ENCODE data around the gene RPP25. TPM values are rescaled to one million over a fixed set of nuclear protein-coding genes. Genes with fewer than 3 reads are reported as not detected.

Gene RPP25
- total and polyA plus RNA-seq, 4 donors, result 2.2 to 3.3 (median 2.3) TPM

GRCh38 chr15:74962671-74963070, 6.1 kb upstream of the RPP25 start:
- Histone ChIP-seq H3K9me3 (ENCODE audit: control insufficient read depth in 4 of 4, low read length in 3 of 4) (no peaks in the 10 kb centered on the region), H3K27ac (ENCODE audit: low read depth in 1 of 2, low read length in 2 of 2) (no peak overlapping the region), H3K27me3 (ENCODE audit: control insufficient read depth in 4 of 4, insufficient read depth in 4 of 4, low read length in 3 of 4) (peaks cover 0 to 11% (median 3%) of the 10 kb centered on the region in 4 donors), H3K36me3 (ENCODE audit: control insufficient read depth in 4 of 4, insufficient read depth in 3 of 4, low read depth in 1 of 4, low read length in 3 of 4) (no peaks in the 10 kb centered on the region), H3K4me3 (ENCODE audit: low read depth in 1 of 3, low read length in 3 of 3) (no peak overlapping the region), H3K4me1 (ENCODE audit: control insufficient read depth in 4 of 4, insufficient read depth in 4 of 4, low read length in 3 of 4) (peaks cover 5 to 8% (median 7%) of the 10 kb centered on the region in 4 donors), H3K9ac (ENCODE audit: low read depth in 1 of 2, low read length in 2 of 2) (no peak overlapping the region)
- no peak for TF ChIP-seq FOXA2 (IDR thresholded peaks at IDR 0.05)
- no peak for TF ChIP-seq SP1 (IDR thresholded peaks at IDR 0.05)
- no peak for TF ChIP-seq ATF3 (IDR thresholded peaks at IDR 0.05)
- no peak for TF ChIP-seq CTCF (IDR thresholded peaks at IDR 0.05; ENCODE audit: low read depth, low read length, missing input control)
- TF ChIP-seq YY1 (IDR thresholded peaks at IDR 0.05), result no peak
- no peak for TF ChIP-seq MAX (IDR thresholded peaks at IDR 0.05)
- TF ChIP-seq FOXA1 (IDR thresholded peaks at IDR 0.05), result no peak
- no peak for TF ChIP-seq JUND (IDR thresholded peaks at IDR 0.05)
- TF ChIP-seq RXRA (IDR thresholded peaks at IDR 0.05), result no peak
- TF ChIP-seq HNF4G (IDR thresholded peaks at IDR 0.05), result no peak
- TF ChIP-seq HNF4A (conservative IDR thresholded peaks at IDR 0.05), result no peak
- TF ChIP-seq RAD21 (IDR thresholded peaks at IDR 0.05), result no peak
- no peak for TF ChIP-seq GABPA (IDR thresholded peaks at IDR 0.05 in 1 of 2, conservative IDR thresholded peaks at IDR 0.05 in 1 of 2)
- TF ChIP-seq NR2F2 (IDR thresholded peaks at IDR 0.05), result no peak
- WGBS, result 63% methylated on average over 2 of the region's 2 CpGs
- no peak for DNase-seq (ENCODE audit: low spot score)

GRCh38 chr15:74962219-74962618, 5.6 kb upstream of the RPP25 start:
- Histone ChIP-seq H3K36me3 (ENCODE audit: control insufficient read depth in 4 of 4, insufficient read depth in 3 of 4, low read depth in 1 of 4, low read length in 3 of 4) (no peaks in the 10 kb centered on the region), H3K27me3 (ENCODE audit: control insufficient read depth in 4 of 4, insufficient read depth in 4 of 4, low read length in 3 of 4) (peaks cover 0 to 11% (median 3%) of the 10 kb centered on the region in 4 donors), H3K4me3 (ENCODE audit: low read depth in 1 of 3, low read length in 3 of 3) (no peak overlapping the region), H3K4me1 (ENCODE audit: control insufficient read depth in 4 of 4, insufficient read depth in 4 of 4, low read length in 3 of 4) (peaks cover 8 to 12% (median 10%) of the 10 kb centered on the region in 4 donors), H3K27ac (ENCODE audit: low read depth in 1 of 2, low read length in 2 of 2) (no peak overlapping the region), H3K9me3 (ENCODE audit: control insufficient read depth in 4 of 4, low read length in 3 of 4) (no peaks in the 10 kb centered on the region), H3K9ac (ENCODE audit: low read depth in 1 of 2, low read length in 2 of 2) (no peak overlapping the region)
- 84% methylated on average over 8 of the region's 8 CpGs for WGBS
- TF ChIP-seq CTCF (IDR thresholded peaks at IDR 0.05; ENCODE audit: low read depth, low read length, missing input control) (no peak), YY1 (IDR thresholded peaks at IDR 0.05) (no peak), ATF3 (IDR thresholded peaks at IDR 0.05) (no peak), GABPA (IDR thresholded peaks at IDR 0.05 in 1 of 2, conservative IDR thresholded peaks at IDR 0.05 in 1 of 2) (no peak), HNF4A (conservative IDR thresholded peaks at IDR 0.05) (no peak), REST (IDR thresholded peaks at IDR 0.05) (no peak), MAX (IDR thresholded peaks at IDR 0.05) (no peak), ZBTB33 (IDR thresholded peaks at IDR 0.05) (no peak), FOXA2 (IDR thresholded peaks at IDR 0.05) (no peak), SP1 (IDR thresholded peaks at IDR 0.05) (no peak), RAD21 (IDR thresholded peaks at IDR 0.05) (no peak), NR2F2 (IDR thresholded peaks at IDR 0.05) (no peak), RXRA (IDR thresholded peaks at IDR 0.05) (no peak), HNF4G (IDR thresholded peaks at IDR 0.05) (no peak), FOXA1 (IDR thresholded peaks at IDR 0.05) (no peak), JUND (IDR thresholded peaks at IDR 0.05) (no peak), EGR1 (IDR thresholded peaks at IDR 0.05; ENCODE audit: low read depth in 2 of 2) (no peak), TAF1 (conservative IDR thresholded peaks at IDR 0.05) (no peak)
- DNase-seq (ENCODE audit: low spot score), result no peak

Measured in liver (tissue), 9 donors.